Stimulated activated CD8-positive, alpha-beta memory T cell treated with anti-CD3 and anti-CD28 coated beads, Interleukin-7, amount 100 ng/mL, for 4 hours (primary cell): Measurements from ENCODE around the gene SEMG2.

Experiments
- DNase-seq, 2 donors: peaks; one replicate each; pipeline ENCODE4 v3.0.0-alpha.2; 2020; ENCODE audit warnings: low read depth in 2 of 2

Gene SEMG2

GRCh38 chr20:45229264-45230056 is 8.3 kb downstream of the SEMG2 start:
- peak in 1 of 2 donors; percentile 6 for DNase-seq

- DNase-seq, result no peak
These were observed 9.5 kb downstream of the SEMG2 start for GRCh38 chr20:45230631-45231030.

- no peak for DNase-seq
These were observed 14.8 kb downstream of the SEMG2 start for GRCh38 chr20:45235995-45236394.

- DNase-seq, result no peak
These were observed 17.0 kb downstream of the SEMG2 start for GRCh38 chr20:45238139-45238538.

- DNase-seq, result no peak
These were observed 24.9 kb downstream of the SEMG2 start for GRCh38 chr20:45246109-45246508.

GRCh38 chr20:45247865-45248264 is 26.7 kb downstream of the SEMG2 start:
- DNase-seq, result no peak

GRCh38 chr20:45248609-45249008 is 27.4 kb downstream of the SEMG2 start:
- no peak for DNase-seq

GRCh38 chr20:45251884-45252560 is 30.8 kb downstream of the SEMG2 start:
- no peak for DNase-seq

- no peak for DNase-seq
These were observed 32.1 kb downstream of the SEMG2 start for GRCh38 chr20:45253261-45253660.

GRCh38 chr20:45254383-45255262 is 33.5 kb downstream of the SEMG2 start, which contains the start of gene SLPI:
SLPI (minus strand) TSS chr20:45254564; CDS start chr20:45254543, 21 bp downstream.
- DNase-seq, result no peak

- DNase-seq, result no peak
These were observed 36.0 kb downstream of the SEMG2 start for GRCh38 chr20:45257161-45257560.

- no peak for DNase-seq
These were observed 36.5 kb downstream of the SEMG2 start for GRCh38 chr20:45257711-45258110.

GRCh38 chr20:45258259-45258658 is 37.1 kb downstream of the SEMG2 start:
- DNase-seq, result no peak

GRCh38 chr20:45258664-45259063 is 37.5 kb downstream of the SEMG2 start:
- DNase-seq, result no peak

GRCh38 chr20:45263556-45264266 is 42.5 kb downstream of the SEMG2 start:
- no peak for DNase-seq

- DNase-seq, result no peak
These were observed 45.8 kb downstream of the SEMG2 start for GRCh38 chr20:45266977-45267376.

- no peak for DNase-seq
These were observed 47.4 kb downstream of the SEMG2 start for GRCh38 chr20:45268531-45268930.

- DNase-seq, result no peak
These were observed 47.9 kb downstream of the SEMG2 start for GRCh38 chr20:45269056-45269455.

- no peak for DNase-seq
These were observed 48.6 kb downstream of the SEMG2 start for GRCh38 chr20:45269754-45270270.
